Upper lobe of left lung (tissue), 4 donors: Measurements from ENCODE around the gene SP6.

Experiments
- CTCF ChIP-seq, 6 experiments: fragments of 450-650 bp in 4 of 6; fragments of 200-600 bp in 2 of 6; sonication (generic) in 2 of 6; IDR thresholded peaks; one replicate each; pipeline ENCODE4 v1.5.1; 2016 to 2019; ENCODE audit warnings: antibody characterized with exemption in 6 of 6
- EP300 ChIP-seq, 4 donors: sonication (generic); formaldehyde crosslinking; IDR thresholded peaks; one replicate each; pipeline ENCODE4 v1.5.1; 2017; ENCODE audit warnings: antibody characterized with exemption in 4 of 4, control low read depth in 2 of 4
- POLR2A ChIP-seq, 4 donors: fragments of 450-650 bp; IDR thresholded peaks; one replicate each; pipeline ENCODE4 v1.5.1; 2016 to 2017; ENCODE audit warnings: antibody characterized with exemption in 4 of 4, mild to moderate bottlenecking in 2 of 4
- POLR2AphosphoS5 ChIP-seq, 2 donors: sonication (generic); formaldehyde crosslinking; IDR thresholded peaks; one replicate each; pipeline ENCODE4 v1.5.1; 2017; ENCODE audit warnings: antibody characterized with exemption in 2 of 2

- no peak for TF ChIP-seq POLR2A (IDR thresholded peaks at IDR 0.05)
- TF ChIP-seq POLR2AphosphoS5 (IDR thresholded peaks at IDR 0.05), result no peak
- peak; percentile 21 to 41 (median 34) for TF ChIP-seq CTCF (IDR thresholded peaks at IDR 0.05)
- TF ChIP-seq EP300 (IDR thresholded peaks at IDR 0.05), result no peak
Observed at GRCh38 chr17:47802341-47803022, 48.5 kb downstream of the SP6 start.
